SW480 (cell line): ENCODE results near the gene EPN2.
"Not testable (repeated sequence)": the region's sequence is repeated elsewhere in the genome, so short reads cannot be mapped to it uniquely, and the experiment has no call there.

Experiments used
- DNase-seq: peaks from one replicate; pipeline ENCODE4 v3.0.0-alpha.2; 2016; ENCODE audit warnings: low spot score

The EPN2 gene

DNA sequence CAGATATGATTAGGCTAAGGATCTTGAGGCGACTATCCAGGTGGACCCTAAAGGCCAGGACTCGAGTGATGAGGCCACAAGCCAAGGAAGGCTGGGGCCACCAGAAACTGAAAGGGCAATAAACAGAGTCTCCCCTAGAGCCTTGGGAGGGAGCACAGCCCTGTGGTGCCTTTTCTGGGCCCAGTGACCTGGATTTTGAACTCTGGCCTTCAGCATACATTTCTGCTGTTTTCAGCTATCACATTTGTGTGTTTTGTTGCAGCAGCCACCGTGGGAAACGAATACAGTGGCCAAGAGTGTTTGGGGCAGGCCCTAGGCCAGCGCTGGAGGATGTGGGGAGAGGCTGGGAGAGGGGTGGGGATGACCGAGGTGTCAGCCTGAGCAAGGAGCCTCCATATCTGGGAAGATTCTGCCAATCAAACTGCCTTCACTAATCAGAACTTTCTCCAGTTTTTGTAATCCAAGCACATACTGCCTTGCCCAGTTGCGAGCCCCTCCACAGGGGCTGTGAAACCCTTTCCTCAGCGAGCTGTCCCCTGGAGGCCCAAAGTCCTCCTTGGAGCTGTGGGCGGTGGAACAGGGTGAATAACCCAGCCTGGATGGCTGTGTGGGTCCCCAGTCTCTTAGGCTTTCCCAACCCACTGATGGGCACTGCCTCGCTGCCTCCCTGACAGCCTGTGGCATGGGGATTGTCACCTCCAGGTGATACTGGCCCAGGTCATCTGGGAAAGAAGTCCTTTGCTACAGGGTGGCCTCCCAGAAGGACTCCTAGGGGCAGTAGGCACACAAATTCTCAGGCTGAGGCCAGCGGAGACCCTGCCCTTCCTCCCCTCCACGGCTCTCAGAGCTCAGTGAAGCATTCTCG lies 108.6 kb downstream of the EPN2 start:
- no peak for DNase-seq

- DNase-seq, result peak; percentile 73
These were observed 109.4 kb downstream of the EPN2 start for GRCh38 chr17:19346351-19347255.

GRCh38 chr17:19347323-19348080 lies 110.3 kb downstream of the EPN2 start:
- no peak for DNase-seq

DNA sequence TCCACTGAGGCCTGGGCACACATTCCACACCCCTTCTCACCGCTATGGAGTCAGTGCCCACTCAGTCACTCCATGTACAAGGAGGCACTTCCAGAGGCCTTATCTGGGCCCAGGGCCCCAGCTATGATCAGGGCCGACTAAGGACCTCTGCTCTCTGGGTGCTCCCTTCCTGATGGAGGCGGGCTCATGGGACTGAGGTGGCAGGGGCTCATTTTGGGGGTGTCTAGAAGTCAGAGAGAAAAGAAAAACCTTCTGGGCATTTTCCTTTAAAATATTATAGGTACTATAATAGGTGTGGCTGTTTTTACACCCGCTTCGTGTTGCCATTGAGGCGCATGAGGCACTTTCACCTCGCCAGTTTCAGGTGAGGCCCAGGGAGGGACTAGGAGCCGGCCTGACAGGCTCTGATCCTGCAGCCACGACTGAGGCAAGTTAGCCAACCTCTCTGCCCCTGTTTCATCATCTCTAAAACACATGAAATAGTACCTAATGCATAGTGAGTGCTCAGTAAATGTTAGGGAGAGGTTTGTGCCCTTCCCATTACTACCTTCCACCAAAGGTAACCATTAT lies 111.0 kb downstream of the EPN2 start:
- no peak for DNase-seq

GRCh38 chr17:19348806-19349205 lies 111.6 kb downstream of the EPN2 start:
- no peak for DNase-seq

- DNase-seq, result not testable (repeated sequence)
These were observed 116.2 kb downstream of the EPN2 start for GRCh38 chr17:19353401-19353800.

DNA sequence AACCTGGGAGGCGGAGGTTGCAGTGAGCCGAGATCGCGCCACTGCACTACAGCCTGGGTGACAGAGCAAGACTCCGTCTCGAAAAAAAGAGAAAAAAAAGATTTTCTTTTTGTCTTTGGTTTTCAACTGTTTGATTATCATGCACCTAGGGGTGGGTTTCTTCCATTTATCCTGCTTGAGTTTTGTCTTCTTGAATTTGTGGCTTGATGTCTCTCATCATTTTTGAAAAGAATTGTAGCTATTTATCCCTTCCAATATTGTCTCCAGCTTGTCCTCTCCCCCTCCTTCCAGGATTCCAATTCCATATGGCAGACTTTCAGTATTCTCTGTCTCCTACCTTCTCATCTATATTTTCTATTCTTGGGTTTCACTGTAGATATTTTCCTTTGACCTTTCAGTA lies 117.6 kb downstream of the EPN2 start:
- no peak for DNase-seq

DNA sequence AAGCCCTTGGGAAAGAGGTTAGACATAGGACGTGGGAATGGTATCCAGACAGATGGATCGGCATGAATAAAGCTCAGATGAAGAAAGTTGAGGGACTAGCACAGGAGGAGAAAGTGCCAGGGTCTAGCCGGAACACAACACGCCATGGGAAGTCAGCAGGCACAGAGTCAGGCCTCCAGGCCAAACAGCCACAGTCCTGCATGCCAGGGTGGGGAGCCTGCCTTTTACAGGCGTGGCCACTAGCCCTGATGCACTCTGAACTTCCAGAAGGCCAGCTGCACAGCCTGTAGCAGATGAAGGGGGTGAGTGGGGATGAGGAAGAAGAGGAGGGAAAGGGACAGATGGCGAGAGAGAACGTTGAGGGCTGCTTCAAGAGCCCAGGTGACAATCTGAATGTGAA lies 120.2 kb downstream of the EPN2 start:
- no peak for DNase-seq

DNA sequence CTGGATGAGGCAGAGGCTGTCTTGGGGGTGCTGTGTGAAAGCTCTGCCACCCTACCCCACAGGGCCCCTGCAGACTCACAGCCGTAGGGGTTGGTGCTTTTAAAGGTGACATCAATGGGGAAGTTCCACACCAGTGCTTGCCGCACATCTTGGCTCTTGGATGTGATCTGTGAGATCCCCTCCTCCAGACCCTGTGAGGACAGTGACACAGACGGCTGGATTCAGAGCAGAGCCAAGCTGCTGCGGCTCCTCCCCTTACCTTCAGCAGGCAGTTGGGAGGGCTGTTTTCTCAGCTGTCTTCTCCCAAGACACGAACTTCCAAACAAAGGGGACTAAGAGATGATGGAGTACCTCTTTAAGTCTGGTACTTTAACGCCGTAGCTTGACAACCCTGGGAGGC lies 120.6 kb downstream of the EPN2 start:
- no peak for DNase-seq

DNA sequence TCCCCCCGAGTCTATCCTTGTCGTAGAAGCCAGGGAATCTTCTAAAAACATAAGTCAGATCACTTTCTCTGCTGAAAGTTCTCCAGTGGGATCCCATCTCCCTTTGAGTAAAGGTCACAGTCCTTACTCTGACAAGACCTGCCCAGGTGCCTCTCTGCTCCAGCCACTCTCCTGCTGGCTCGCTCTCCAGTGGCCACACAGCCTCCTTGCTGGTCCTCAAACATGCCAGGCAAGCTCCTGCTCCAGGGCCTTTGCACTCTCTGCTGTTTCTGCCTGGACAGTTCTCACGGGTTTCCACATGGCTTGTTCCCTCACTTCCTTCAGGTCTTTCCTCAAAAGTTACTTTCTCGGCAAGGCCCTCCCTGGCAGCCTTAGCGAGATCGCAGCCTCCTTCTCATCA lies 122.0 kb downstream of the EPN2 start:
- no peak for DNase-seq

DNA sequence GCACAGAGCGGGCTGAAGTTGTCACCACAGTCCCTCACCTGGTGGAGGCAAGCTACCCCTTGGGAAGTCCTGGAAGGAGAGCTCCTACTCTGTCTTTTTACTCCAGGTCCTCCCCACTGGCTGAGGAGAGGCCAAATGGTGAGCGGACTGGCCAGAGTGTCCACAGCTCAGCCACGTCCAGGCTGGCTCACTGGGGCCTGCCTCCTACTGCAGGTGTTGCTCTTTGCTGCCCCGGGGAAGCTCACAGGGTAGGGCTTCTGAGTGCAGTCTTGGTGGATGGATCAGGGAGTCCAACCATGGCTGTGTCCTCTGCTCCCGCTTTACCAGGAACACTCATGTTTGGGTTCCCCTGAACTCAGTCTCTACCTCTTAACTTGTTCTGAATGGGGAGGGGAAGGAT lies 122.7 kb downstream of the EPN2 start:
- DNase-seq, result no peak

- no peak for DNase-seq
These were observed 123.6 kb downstream of the EPN2 start for GRCh38 chr17:19360772-19361171.

DNA sequence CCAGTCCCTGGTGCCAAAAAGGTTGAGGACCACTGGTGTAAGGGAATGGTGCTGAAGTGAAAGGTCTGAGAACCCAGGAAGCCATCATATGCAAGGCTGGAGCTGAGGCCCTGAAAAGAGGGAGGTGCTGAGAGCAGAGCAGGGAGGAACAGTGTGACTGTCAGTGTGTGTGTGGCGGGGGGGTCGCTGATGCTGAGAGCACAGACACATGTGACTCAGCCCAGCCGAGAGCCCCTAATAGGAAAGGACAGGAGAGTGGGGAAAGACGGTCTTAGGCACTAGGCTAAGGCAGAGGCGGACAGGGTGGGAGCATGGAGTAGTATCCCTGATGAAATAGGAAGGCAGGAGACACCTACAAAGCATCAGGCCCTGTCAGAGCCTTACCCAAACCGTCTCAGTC lies 124.2 kb downstream of the EPN2 start:
- no peak for DNase-seq

GRCh38 chr17:19361944-19362276 lies 124.7 kb downstream of the EPN2 start:
- DNase-seq, result no peak

DNA sequence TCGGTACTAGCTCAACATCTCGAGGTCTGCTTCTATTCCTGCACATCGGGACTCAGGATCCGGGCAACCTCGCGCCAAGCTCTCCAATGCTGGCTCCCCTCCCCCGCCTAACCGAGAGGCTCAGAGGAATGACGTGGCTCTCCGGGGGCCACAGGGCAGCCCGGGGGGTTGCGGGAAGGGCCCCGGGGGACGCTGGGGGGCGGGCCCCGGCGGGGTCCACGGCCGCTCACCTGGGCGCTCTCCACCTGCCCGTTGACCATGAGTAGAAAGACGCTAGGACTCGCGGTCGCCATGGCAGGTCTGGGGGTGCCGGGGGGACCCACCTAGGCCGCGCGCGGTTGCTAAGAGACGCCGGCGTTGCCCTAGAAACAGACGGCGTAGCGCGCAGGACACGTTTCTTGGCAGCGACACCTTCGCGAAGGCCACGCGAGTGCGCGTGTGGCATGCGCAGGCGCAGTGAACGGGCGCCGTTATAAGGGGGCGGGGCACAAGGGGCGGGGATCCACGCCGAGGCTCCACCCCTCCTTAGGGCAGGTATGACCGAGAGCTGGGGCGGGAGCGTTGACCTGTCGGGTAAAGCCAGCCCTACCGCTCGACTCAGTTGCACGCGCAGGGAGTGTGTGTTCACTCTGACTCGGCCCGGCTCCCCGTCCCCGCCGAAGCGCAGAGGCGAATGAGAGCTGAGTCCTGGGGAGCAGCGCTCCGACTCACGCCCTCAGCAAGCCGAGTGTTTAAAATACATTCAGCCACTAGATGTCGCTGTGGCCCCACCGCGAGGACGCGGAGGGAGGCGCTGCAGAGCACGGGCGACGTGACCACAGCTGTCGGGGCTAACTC lies 125.3 kb downstream of the EPN2 start, which contains the start of gene B9D1:
Gene B9D1, minus strand, starts transcription at position 447 of the 837 bp plus-strand sequence. Its CDS starts 154 bp downstream, at position 293.
- DNase-seq, result peak; percentile 89

- DNase-seq, result no peak
These were observed 125.9 kb downstream of the EPN2 start for GRCh38 chr17:19363114-19363438.

- DNase-seq, result no peak
These were observed 126.4 kb downstream of the EPN2 start for GRCh38 chr17:19363460-19364035.

- no peak for DNase-seq
These were observed 127.7 kb downstream of the EPN2 start for GRCh38 chr17:19364699-19365498.

DNA sequence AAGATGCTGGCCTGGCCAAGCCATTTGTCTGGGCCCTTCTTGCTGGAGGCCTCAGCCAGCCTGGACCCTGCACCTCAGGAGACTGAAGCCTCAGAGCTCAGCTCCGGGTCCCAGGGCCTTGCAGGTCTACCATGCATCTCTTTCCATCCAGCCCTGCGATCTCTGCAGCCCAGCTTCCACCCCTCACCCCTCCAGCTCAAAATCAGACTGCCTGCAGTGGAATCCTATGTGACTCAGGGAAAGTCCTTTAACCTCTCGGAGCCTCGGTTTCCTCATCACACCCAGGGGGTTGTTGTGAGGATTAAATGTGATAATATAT lies 128.3 kb downstream of the EPN2 start:
- DNase-seq, result no peak
